Esophagus squamous epithelium (tissue), 4 donors: ENCODE results near the gene MYO9A.

Experiments
- CTCF ChIP-seq, 6 experiments: fragments of 450-650 bp in 4 of 6; fragments of 200-600 bp in 2 of 6; sonication (generic) in 2 of 6; IDR thresholded peaks; one replicate each; pipeline ENCODE4 v1.5.1; 2016 to 2019; ENCODE audit warnings: antibody characterized with exemption in 6 of 6, mild to moderate bottlenecking in 4 of 6, moderate library complexity in 4 of 6
- POLR2A ChIP-seq, 4 donors: fragments of 450-650 bp; IDR thresholded peaks; one replicate each; pipeline ENCODE4 v1.6.1; 2017; ENCODE audit warnings: antibody characterized with exemption in 4 of 4, mild to moderate bottlenecking in 4 of 4, moderate library complexity in 3 of 4

GRCh38 chr15:72116731-72117485 is 1.0 kb downstream of the MYO9A start:
- no peak for TF ChIP-seq CTCF (IDR thresholded peaks at IDR 0.05)
- TF ChIP-seq POLR2A (IDR thresholded peaks at IDR 0.05): peak in 1 of 4 donors; percentile 7
